ENCODE data around the gene MSMP. TPM values are rescaled to one million over a fixed set of nuclear protein-coding genes. Genes with fewer than 3 reads are reported as not detected.

The MSMP gene
- total RNA-seq, 4 donors from 2014 or later: not detected

DNA sequence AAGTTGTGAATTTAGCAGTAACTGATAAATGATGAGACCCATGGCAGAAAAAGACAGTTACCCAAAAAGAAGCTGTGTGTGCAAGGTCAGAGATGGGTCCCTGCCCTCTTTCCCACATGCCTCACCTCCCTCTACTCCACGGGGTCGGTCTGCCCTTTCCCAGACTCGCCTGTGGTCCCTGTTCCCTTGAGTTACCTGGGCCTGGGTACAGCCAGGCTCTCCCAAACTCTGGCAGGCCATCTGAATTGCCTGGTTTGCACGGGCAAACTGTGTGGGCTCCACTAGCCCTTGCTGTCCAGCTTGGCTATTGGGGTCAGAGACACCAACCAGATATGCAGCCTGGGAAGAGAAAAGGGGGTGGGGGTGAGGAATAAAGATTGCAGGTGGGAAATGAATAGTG, 45.9 kb downstream of the MSMP start:
- Histone ChIP-seq H3K36me3 (peaks cover 1 to 96% (median 45%) of the 10 kb centered on the region in 4 donors), H3K27ac (no peak overlapping the region), H3K4me3 (no peak overlapping the region), H3K27me3 (no peaks in the 10 kb centered on the region), H3K4me1 (no peaks in the 10 kb centered on the region), H3K9me3 (no peaks in the 10 kb centered on the region)
- in situ Hi-C loops (cut with MboI; ENCODE audit: low pct_ligation_motif_present in 1 of 4, low pct_unique_long_range_greater_than_20kb in 1 of 4, low sequenced_read_pairs in 3 of 4) (no loop called here), intact Hi-C loops (cut with DNase I; ENCODE audit: low total_unique reads) (no loop called here)
- WGBS, 2 donors (ENCODE audit: low coverage in 1 of 2): 96% methylated on average over 4 of the region's 4 CpGs; no CpG with 5 or more reads in 1 of the 2 donors
- no peak for DNase-seq
- TF ChIP-seq POLR2A (IDR thresholded peaks at IDR 0.05) (no peak), POLR2AphosphoS5 (IDR thresholded peaks at IDR 0.05) (no peak), EP300 (IDR thresholded peaks at IDR 0.05; ENCODE audit: low read depth) (no peak)
- TF ChIP-seq, protein P1, sequence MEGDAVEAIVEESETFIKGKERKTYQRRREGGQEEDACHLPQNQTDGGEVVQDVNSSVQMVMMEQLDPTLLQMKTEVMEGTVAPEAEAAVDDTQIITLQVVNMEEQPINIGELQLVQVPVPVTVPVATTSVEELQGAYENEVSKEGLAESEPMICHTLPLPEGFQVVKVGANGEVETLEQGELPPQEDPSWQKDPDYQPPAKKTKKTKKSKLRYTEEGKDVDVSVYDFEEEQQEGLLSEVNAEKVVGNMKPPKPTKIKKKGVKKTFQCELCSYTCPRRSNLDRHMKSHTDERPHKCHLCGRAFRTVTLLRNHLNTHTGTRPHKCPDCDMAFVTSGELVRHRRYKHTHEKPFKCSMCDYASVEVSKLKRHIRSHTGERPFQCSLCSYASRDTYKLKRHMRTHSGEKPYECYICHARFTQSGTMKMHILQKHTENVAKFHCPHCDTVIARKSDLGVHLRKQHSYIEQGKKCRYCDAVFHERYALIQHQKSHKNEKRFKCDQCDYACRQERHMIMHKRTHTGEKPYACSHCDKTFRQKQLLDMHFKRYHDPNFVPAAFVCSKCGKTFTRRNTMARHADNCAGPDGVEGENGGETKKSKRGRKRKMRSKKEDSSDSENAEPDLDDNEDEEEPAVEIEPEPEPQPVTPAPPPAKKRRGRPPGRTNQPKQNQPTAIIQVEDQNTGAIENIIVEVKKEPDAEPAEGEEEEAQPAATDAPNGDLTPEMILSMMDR (IDR thresholded peaks at IDR 0.05): no peak

GRCh38 chr9:35706951-35707350, 47.1 kb downstream of the MSMP start:
- H3K27ac ChIP-seq: no peak overlapping the region
- in situ Hi-C loops (cut with MboI; ENCODE audit: low pct_ligation_motif_present in 1 of 4, low pct_unique_long_range_greater_than_20kb in 1 of 4, low sequenced_read_pairs in 3 of 4) (no loop called here), intact Hi-C loops (cut with DNase I; ENCODE audit: low total_unique reads) (no loop called here)
- H3K4me3 ChIP-seq: no peak overlapping the region
- TF ChIP-seq POLR2A (IDR thresholded peaks at IDR 0.05) (no peak), EP300 (IDR thresholded peaks at IDR 0.05; ENCODE audit: low read depth) (no peak), POLR2AphosphoS5 (IDR thresholded peaks at IDR 0.05) (no peak)
- TF ChIP-seq, protein P1 (IDR thresholded peaks at IDR 0.05): no peak
- WGBS, 2 donors (ENCODE audit: low coverage in 1 of 2): 88% methylated on average over 10 of the region's 10 CpGs; no CpG with 5 or more reads in 1 of the 2 donors
- no peak for DNase-seq
- H3K27me3 ChIP-seq: no peaks in the 10 kb centered on the region
- H3K36me3 ChIP-seq: peaks cover 1 to 96% (median 46%) of the 10 kb centered on the region in 4 donors
- H3K9me3 ChIP-seq: no peaks in the 10 kb centered on the region
- H3K4me1 ChIP-seq: no peaks in the 10 kb centered on the region

- in situ Hi-C loops (cut with MboI; ENCODE audit: low pct_ligation_motif_present in 1 of 4, low pct_unique_long_range_greater_than_20kb in 1 of 4, low sequenced_read_pairs in 3 of 4): no loop called here
- Histone ChIP-seq H3K36me3 (peaks cover 1 to 96% (median 46%) of the 10 kb centered on the region in 4 donors), H3K27me3 (no peaks in the 10 kb centered on the region), H3K27ac (no peak overlapping the region), H3K4me3 (no peak overlapping the region), H3K9me3 (no peaks in the 10 kb centered on the region), H3K4me1 (no peaks in the 10 kb centered on the region)
- 93% methylated on average over 6 of the region's 7 CpGs; no CpG with 5 or more reads in 1 of the 2 donors for WGBS, 2 donors (ENCODE audit: low coverage in 1 of 2)
- intact Hi-C loops (cut with DNase I; ENCODE audit: low total_unique reads): no loop called here
- no peak for DNase-seq
- no peak for TF ChIP-seq POLR2A (IDR thresholded peaks at IDR 0.05)
- no peak for TF ChIP-seq EP300 (IDR thresholded peaks at IDR 0.05; ENCODE audit: low read depth)
- TF ChIP-seq POLR2AphosphoS5 (IDR thresholded peaks at IDR 0.05): no peak
- TF ChIP-seq, protein P1 (IDR thresholded peaks at IDR 0.05): no peak
Measured at GRCh38 chr9:35705836-35706430, 48.1 kb downstream of the MSMP start.

- no peak overlapping the region for H3K4me3 ChIP-seq
- peaks cover 1 to 95% (median 48%) of the 10 kb centered on the region in 4 donors for H3K36me3 ChIP-seq
- in situ Hi-C loops (cut with MboI; ENCODE audit: low pct_ligation_motif_present in 1 of 4, low pct_unique_long_range_greater_than_20kb in 1 of 4, low sequenced_read_pairs in 3 of 4): no loop called here
- DNase-seq: no peak
- H3K27me3 ChIP-seq: no peaks in the 10 kb centered on the region
- intact Hi-C loops (cut with DNase I; ENCODE audit: low total_unique reads): no loop called here
- 94 to 100% methylated on average over 2 to 8 of the region's 8 CpGs for WGBS, 2 donors (ENCODE audit: low coverage in 1 of 2)
- no peaks in the 10 kb centered on the region for H3K9me3 ChIP-seq
- H3K27ac ChIP-seq: no peak overlapping the region
- TF ChIP-seq, protein P1 (IDR thresholded peaks at IDR 0.05): no peak
- TF ChIP-seq POLR2A (IDR thresholded peaks at IDR 0.05): no peak
- TF ChIP-seq EP300 (IDR thresholded peaks at IDR 0.05; ENCODE audit: low read depth): no peak
- no peak for TF ChIP-seq POLR2AphosphoS5 (IDR thresholded peaks at IDR 0.05)
- no peaks in the 10 kb centered on the region for H3K4me1 ChIP-seq
Measured at GRCh38 chr9:35705372-35705771, 48.7 kb downstream of the MSMP start.
